ENCODE measurements around the gene LTBP1.

LTBP1 gene

GRCh38 chr2:32946314-32947075 lies at the start of gene LTBP1:
TSS of gene LTBP1 (plus strand) at chr2:32946953. CDS start at chr2:32947325, 372 bp downstream.
- ChIA-PET CTCF (no interaction called here), POLR2A (ENCODE audit: low non-redundant PET) (no interaction called here)
- peak; percentile 70 for DNase-seq (ENCODE audit: low spot score)
- peak within 1 kb of the TSS; percentile 62 for H3K27ac ChIP-seq
- peak; percentile 87 for TF ChIP-seq CTCF (conservative IDR thresholded peaks at IDR 0.05; ENCODE audit: low read depth)

- no peak overlapping the region for H3K27ac ChIP-seq
- ChIA-PET POLR2A (ENCODE audit: low non-redundant PET) (no interaction called here), CTCF (interaction anchor here (0.5 kb wide), 1 partner anchor 480 kb away, joined by 3 read pairs; no protein-coding TSS in a partner anchor)
- no peak for DNase-seq (ENCODE audit: low spot score)
- no peak for TF ChIP-seq CTCF (conservative IDR thresholded peaks at IDR 0.05; ENCODE audit: low read depth)
Measured at GRCh38 chr2:32900246-32900973, 46.3 kb upstream of the LTBP1 start.

GRCh38 chr2:32901313-32901712 lies 45.4 kb upstream of the LTBP1 start:
- CTCF ChIA-PET, result no interaction called here
- TF ChIP-seq CTCF (conservative IDR thresholded peaks at IDR 0.05; ENCODE audit: low read depth), result no peak
- DNase-seq (ENCODE audit: low spot score), result no peak
- H3K27ac ChIP-seq, result no peak overlapping the region
- POLR2A ChIA-PET (ENCODE audit: low non-redundant PET), result interaction anchor here (0.5 kb wide), 1 partner anchor 1226 kb away, joined by 3 read pairs; no protein-coding TSS in a partner anchor

GRCh38 chr2:32902174-32902573 lies 44.6 kb upstream of the LTBP1 start:
- ChIA-PET POLR2A (ENCODE audit: low non-redundant PET) (no interaction called here), CTCF (no interaction called here)
- no peak for DNase-seq (ENCODE audit: low spot score)
- no peak overlapping the region for H3K27ac ChIP-seq
- TF ChIP-seq CTCF (conservative IDR thresholded peaks at IDR 0.05; ENCODE audit: low read depth), result no peak

GRCh38 chr2:32902986-32903385 lies 43.8 kb upstream of the LTBP1 start:
- no peak for DNase-seq (ENCODE audit: low spot score)
- no peak overlapping the region for H3K27ac ChIP-seq
- no peak for TF ChIP-seq CTCF (conservative IDR thresholded peaks at IDR 0.05; ENCODE audit: low read depth)
- CTCF ChIA-PET, result no interaction called here
- POLR2A ChIA-PET (ENCODE audit: low non-redundant PET), result no interaction called here

GRCh38 chr2:32904074-32904473 lies 42.7 kb upstream of the LTBP1 start:
- ChIA-PET POLR2A (ENCODE audit: low non-redundant PET) (interaction anchor here (0.6 kb wide), 1 partner anchor 123 kb away, joined by 4 read pairs; no protein-coding TSS in a partner anchor), CTCF (no interaction called here)
- no peak for DNase-seq (ENCODE audit: low spot score)
- H3K27ac ChIP-seq, result no peak overlapping the region
- no peak for TF ChIP-seq CTCF (conservative IDR thresholded peaks at IDR 0.05; ENCODE audit: low read depth)

Measured in RWPE1 (cell line).